HG03196 (cell line): Measurements from ENCODE around the gene SLC52A1.
A peak's percentile ranks its signal among the peaks of the same experiment; 100 is the strongest.
"Not testable (repeated sequence)": the region's sequence is repeated elsewhere in the genome, so short reads cannot be mapped to it uniquely, and the experiment has no call there.

ENCODE experiments used
- ATAC-seq: cut with Tn5 transposase; IDR thresholded peaks from one replicate; pipeline ENCODE4 v1.9.1; 2021; ENCODE audit not compliant: unreplicated experiment

The SLC52A1 gene

GRCh38 chr17:5035315-5035714 is at the start of gene SLC52A1:
Gene SLC52A1, minus strand, starts transcription at chr17:5035426. Its CDS starts 820 bp downstream, at chr17:5034606.
- no peak for ATAC-seq

DNA sequence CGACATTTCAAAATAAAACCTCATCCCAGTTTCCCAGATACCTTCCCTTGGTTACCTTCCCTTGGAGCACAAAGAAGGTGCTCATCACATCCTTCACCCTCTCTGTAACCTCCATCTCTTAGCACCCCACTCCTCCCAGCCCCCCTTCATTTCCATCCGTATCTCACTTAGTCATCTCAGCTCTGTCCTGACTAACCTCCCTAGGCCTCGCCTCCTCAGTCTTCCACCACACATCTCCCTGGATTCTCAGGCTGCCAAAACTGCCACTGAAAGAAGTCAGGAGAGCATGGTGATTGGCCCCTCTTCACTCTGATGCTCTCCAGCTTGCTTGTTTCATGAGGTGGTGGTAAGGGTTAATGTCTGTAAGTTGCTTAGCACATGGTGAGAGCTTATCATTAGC is 45.4 kb upstream of the SLC52A1 start:
- no peak for ATAC-seq

DNA sequence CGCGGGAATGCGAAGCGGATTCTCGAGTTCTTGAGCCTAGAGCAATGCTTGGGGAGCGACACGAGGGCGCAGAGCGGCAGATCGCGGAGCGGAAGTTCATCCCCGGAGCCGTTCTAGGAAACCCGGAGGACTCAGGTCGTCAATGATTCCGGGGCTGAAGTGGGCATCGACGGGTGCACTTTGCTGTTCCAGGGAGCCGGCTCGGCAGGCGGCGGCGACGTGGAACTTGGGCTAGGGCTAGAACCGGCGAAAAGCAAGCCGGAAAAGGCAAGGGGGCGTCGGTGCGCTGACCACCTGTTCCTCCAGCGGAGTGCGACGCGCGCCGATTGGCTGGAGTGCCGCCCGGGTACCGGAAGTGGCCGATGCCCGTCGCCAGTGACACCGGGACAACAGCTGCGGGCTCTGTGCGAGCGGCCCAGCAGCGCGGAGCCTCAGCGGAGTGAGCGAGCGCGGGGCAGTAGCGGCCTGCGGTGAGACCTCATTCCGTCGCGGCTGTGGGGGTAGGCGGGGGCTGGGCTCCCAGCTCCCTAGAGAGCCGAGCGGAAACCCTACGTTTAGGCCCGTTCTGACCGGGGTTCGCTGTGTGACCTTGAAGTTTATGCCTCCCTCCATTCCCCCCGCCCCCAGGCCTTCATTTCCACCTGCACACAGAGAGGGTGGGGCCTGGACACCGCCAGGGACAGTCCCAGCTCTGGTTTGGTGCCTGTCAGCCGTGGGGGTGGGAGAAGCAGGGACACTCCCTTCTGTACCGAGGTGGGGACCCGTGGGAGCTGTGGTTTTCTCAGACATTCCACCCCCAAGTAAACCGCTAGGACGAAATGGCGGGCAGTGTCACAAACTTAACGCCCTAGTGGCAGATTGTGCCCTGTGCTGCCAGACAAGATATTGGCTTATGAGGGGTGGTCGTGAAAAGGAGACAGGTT is 43.1 kb upstream of the SLC52A1 start, which contains the start of gene ZFP3:
Gene ZFP3 (plus strand): TSS at position 362 of the 923 bp plus-strand sequence. CDS start 13,038 bp downstream, outside the sequence.
- peak; percentile 80 for ATAC-seq

DNA sequence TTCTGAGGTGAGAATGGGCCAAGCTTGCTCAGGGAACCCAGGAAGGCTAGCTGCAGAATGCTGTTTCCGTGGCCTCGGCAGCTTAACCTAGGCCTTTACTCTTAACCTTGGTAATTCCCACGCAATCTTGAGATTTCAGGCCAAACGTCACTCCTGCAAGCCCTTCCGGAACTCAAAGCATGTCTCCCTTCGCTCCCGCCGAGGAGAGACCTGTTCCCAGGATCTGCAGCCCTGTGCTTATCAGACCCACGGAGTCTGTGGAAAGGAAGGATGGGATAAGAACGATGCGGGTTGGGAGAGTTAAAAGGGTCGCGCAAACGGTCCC is 42.5 kb upstream of the SLC52A1 start:
- ATAC-seq, result no peak

GRCh38 chr17:5077275-5077674 is 42.0 kb upstream of the SLC52A1 start:
- ATAC-seq, result not testable (repeated sequence)

GRCh38 chr17:5075472-5075871 is 40.2 kb upstream of the SLC52A1 start:
- not testable (repeated sequence) for ATAC-seq

GRCh38 chr17:5069724-5070123 is 34.5 kb upstream of the SLC52A1 start:
- no peak for ATAC-seq

GRCh38 chr17:5068236-5068635 is 33.0 kb upstream of the SLC52A1 start:
- ATAC-seq, result no peak

DNA sequence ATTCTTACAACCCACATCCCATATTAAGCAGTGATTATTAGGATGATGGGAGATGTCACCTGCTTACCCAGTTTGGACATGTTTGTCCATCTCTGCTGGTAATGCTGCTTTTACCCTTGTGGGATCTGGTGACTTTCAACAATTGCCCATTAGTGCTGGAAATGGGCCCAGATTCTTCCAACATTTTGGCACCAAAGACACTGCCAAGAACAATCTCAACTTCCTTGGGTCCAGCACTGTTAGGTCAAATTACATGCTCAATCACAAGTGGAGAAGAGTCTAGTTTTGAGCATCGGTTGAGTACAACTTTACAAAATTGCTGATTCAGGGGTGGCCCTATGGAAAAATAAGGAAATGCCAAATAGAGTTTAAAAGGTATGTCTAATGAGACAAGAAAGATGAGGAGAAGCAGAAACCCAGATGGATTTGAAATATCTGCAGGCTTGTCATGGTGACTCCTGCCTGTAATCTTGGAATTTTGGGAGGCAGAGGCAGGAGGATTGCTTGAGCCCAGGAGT is 30.1 kb upstream of the SLC52A1 start:
- no peak for ATAC-seq

- ATAC-seq, result no peak
These were observed 20.3 kb upstream of the SLC52A1 start for GRCh38 chr17:5055543-5055942.

DNA sequence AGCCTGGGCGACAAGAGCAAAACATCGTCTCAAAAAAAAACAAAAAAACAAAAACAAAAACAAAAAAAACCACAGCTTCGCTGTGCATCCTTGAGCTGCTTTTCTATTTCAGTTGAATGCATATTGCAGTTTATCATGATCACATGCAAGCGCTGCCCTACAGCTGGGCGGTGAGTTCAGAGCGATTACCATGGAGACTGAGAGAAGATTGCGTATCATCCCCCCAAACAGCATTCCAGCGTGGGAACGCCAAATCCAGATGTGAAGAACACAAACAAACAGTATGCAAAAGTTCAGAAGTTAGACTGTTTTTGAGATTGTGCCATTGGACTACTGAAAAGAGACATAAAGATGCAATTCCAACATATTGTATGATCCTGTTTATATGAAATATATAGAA is 15.1 kb upstream of the SLC52A1 start:
- no peak for ATAC-seq

GRCh38 chr17:5049314-5049841 is 14.2 kb upstream of the SLC52A1 start:
- ATAC-seq, result no peak

- ATAC-seq, result no peak
These were observed 12.2 kb upstream of the SLC52A1 start for GRCh38 chr17:5047446-5047845.

DNA sequence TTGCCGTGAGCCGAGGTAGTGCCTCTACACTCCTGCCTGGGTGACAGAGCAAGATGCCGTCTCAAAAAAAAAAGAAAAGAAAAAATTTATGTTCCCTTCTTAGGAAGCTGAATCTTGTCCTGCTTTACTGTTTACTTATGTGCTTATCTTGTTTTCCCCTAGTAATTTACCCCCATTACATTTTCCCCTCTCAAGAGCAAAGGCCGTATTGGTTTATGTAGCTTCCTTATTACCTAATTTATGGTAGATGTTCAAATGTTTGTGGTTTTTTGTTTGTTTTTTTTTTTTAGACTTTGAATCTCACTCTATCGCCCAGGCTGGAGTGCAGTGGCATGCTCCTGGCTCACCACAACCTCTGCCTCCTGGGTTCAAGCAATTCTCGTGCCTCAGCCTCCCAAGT is 10.3 kb upstream of the SLC52A1 start:
- no peak for ATAC-seq

DNA sequence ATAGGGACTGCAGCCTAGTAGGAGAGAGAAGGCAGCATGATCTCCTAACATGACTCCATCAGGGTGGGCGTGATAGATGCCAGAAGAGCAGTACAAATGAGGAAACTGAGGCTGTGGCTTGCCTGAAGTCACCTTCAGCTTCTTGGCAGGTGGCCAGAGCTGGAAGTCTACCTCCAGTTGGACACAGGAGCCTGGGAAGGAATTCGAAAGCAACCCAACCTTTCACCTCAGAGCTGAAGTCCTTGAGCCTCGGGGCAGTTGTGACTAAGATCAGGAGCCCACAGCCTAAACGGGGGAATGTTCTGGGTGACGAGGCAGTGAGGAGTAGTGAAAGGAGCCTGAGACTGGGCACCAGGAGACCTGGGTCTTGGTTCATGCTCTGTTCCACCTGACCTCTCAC is 9.4 kb upstream of the SLC52A1 start:
- ATAC-seq, result no peak

GRCh38 chr17:5043524-5043923 is 8.3 kb upstream of the SLC52A1 start:
- no peak for ATAC-seq

DNA sequence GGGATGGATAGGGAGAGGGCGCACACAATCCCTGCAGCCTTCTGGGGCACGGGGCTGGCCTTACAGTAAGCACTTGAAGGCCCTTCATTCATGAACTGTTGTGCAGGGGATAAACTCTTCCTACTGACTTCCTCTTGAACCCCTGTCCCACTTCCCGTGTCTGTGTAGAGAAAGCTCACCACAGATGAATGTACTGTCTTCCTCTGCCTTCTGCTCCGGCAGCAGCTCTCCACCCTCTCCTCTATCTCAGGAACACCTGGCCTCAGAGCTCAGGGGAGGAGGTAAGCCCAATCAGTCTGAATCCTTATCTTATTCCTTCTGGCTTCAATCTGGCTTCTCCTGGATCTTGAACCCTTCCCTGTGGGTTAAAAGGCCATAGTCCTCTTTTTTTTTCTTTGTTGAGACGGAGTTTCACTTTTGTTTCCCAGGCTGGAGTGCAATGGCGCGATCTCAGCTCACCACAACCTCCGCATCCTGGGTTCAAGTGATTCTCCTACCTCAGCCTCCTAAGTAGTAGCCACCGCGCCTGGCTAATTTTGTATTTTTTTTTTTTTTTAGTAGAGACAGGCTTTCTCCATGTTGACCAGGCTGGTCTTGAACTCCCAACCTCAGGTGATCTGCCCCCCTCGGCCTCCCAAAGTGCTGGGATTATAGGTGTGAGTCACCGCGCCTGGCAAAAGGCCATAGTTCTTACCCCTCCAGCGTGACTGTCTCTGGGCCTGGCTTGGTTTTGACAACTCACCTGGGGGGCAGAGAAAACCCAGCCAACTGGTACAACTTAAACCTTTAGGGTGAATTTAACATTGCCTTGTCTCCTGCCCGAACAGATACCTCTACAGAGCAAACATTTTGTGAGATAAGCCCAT is 7.2 kb upstream of the SLC52A1 start:
- no peak for ATAC-seq

GRCh38 chr17:5034651-5035050 is 575 bp downstream of the SLC52A1 start:
- ATAC-seq, result no peak

GRCh38 chr17:5034063-5034462 is 1.2 kb downstream of the SLC52A1 start:
- ATAC-seq, result no peak

GRCh38 chr17:5033352-5034015 is 1.7 kb downstream of the SLC52A1 start:
- no peak for ATAC-seq

DNA sequence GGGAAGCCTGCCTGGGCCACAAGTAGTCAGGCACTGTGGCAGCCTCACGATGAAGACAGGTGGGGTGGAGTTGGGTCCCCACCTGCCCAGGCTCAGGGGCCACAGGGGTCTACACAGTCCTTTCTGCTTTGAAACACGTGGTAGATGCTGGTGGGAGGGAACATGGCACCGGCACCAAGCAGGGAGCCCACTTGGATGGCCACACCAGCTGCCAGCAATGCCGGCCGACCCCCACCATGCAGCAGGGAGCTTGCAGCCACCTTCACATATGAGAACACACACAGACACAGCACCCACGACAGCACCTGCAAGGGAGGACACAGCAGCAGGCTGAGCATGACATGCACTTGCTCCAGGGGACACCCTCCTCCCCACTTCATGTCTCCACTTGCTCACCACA is 2.4 kb downstream of the SLC52A1 start:
- no peak for ATAC-seq
